GM19397 (cell line): ENCODE measurements around the gene ABHD12.
"Not testable (repeated sequence)": the region's sequence is repeated elsewhere in the genome, so short reads cannot be mapped to it uniquely, and the experiment has no call there.

ENCODE experiments used
- ATAC-seq: cut with Tn5 transposase; IDR thresholded peaks from one replicate; pipeline ENCODE4 v1.9.1; 2021; ENCODE audit warnings: mild to moderate bottlenecking, moderate library complexity; ENCODE audit not compliant: unreplicated experiment

The ABHD12 gene

GRCh38 chr20:25390538-25391528 is at the start of gene ABHD12:
Gene ABHD12 (minus strand): TSS chr20:25390835. CDS start chr20:25390703, 132 bp downstream.
- peak; percentile 94 for ATAC-seq

- no peak for ATAC-seq
Measured at GRCh38 chr20:25439328-25439727, 48.7 kb upstream of the ABHD12 start.

GRCh38 chr20:25437153-25437581 is 46.5 kb upstream of the ABHD12 start:
- no peak for ATAC-seq

- ATAC-seq: no peak
Measured at GRCh38 chr20:25424536-25424935, 33.9 kb upstream of the ABHD12 start.

- no peak for ATAC-seq
Measured at GRCh38 chr20:25422032-25422431, 31.4 kb upstream of the ABHD12 start.

GRCh38 chr20:25421102-25421501 is 30.5 kb upstream of the ABHD12 start:
- no peak for ATAC-seq

GRCh38 chr20:25418776-25419175 is 28.1 kb upstream of the ABHD12 start:
- ATAC-seq: no peak

- ATAC-seq: no peak
Measured at GRCh38 chr20:25408890-25409289, 18.3 kb upstream of the ABHD12 start.

- ATAC-seq: no peak
Measured at GRCh38 chr20:25408170-25408547, 17.5 kb upstream of the ABHD12 start.

- ATAC-seq: peak; percentile 86
Measured at GRCh38 chr20:25407311-25408169, 16.9 kb upstream of the ABHD12 start, which contains the start of gene GINS1. Gene GINS1 (plus strand): TSS chr20:25407673. CDS start chr20:25407821, 148 bp downstream.

GRCh38 chr20:25402583-25402982 is 11.9 kb upstream of the ABHD12 start:
- no peak for ATAC-seq

- not testable (repeated sequence) for ATAC-seq
Measured at GRCh38 chr20:25400291-25400732, 9.7 kb upstream of the ABHD12 start.

GRCh38 chr20:25399037-25399430 is 8.4 kb upstream of the ABHD12 start:
- ATAC-seq: no peak

- no peak for ATAC-seq
Measured at GRCh38 chr20:25398376-25399036, 7.9 kb upstream of the ABHD12 start.

- no peak for ATAC-seq
Measured at GRCh38 chr20:25397821-25398220, 7.2 kb upstream of the ABHD12 start.

GRCh38 chr20:25397096-25397495 is 6.5 kb upstream of the ABHD12 start:
- no peak for ATAC-seq

GRCh38 chr20:25394996-25395395 is 4.4 kb upstream of the ABHD12 start:
- ATAC-seq: no peak

- ATAC-seq: no peak
Measured at GRCh38 chr20:25394276-25394675, 3.6 kb upstream of the ABHD12 start.

GRCh38 chr20:25389858-25390537 is 637 bp downstream of the ABHD12 start:
- ATAC-seq: peak; percentile 38

- no peak for ATAC-seq
Measured at GRCh38 chr20:25389401-25389857, 1.2 kb downstream of the ABHD12 start.
